HepG2 (cell line): ENCODE data around the gene HLA-C. TPM values are rescaled to one million over a fixed set of nuclear protein-coding genes. Genes with fewer than 3 reads are reported as not detected.

Experiments used
- ATAC-seq: fragments of 200-7000 bp; cut with Tn5 transposase; 3 replicates; pipeline ENCODE4 v1.9.1; 2020; ENCODE audit warnings: mild to moderate bottlenecking, moderate library complexity
- BruUV-seq: library from RNA; stranded (reverse); fragments of 400-500 nt; replicated peaks from 2 replicates; lab custom pipeline; 2021; lab: Mats Ljungman, UMichigan
- CTCF ChIA-PET: fragments of 300-600 bp; formaldehyde crosslinking; extraction: SDS; loops from one replicate; lab custom pipeline; 2021; ENCODE audit warnings: low total read pairs, inconsistent platforms, low intra/inter-chr PET ratio; lab: Yijun Ruan, JAX
- POLR2A ChIA-PET: fragments of 350-600 bp; sonication (Branson Sonifier 250); formaldehyde crosslinking; loops from one replicate; lab custom pipeline; 2020; ENCODE audit warnings: antibody characterized with exemption, inconsistent platforms; lab: Yijun Ruan, JAX
- DNase-seq: peaks from one replicate; pipeline ENCODE4 v3.0.0-alpha.2; 2015; ENCODE audit warnings: low spot score
- FAIRE-seq: peaks from 3 replicates; lab custom pipeline; 2011; peaks lifted over from hg19 to GRCh38; lab: Jason Lieb, UNC
- H2AFZ ChIP-seq: one replicate; pipeline ENCODE4 v1.6.1; 2011; ENCODE audit warnings: low read length, inconsistent platforms
- H3K27ac ChIP-seq: fragments of 300-600 bp; 3 replicates; pipeline ENCODE4 v1.8.0; 2011; ENCODE audit warnings: mixed run types, mild to moderate bottlenecking, mixed read lengths, low read length, inconsistent platforms; ENCODE audit not compliant: insufficient read depth; ENCODE audit errors: extremely low read length
- H3K27me3 ChIP-seq, 2 experiments: fragments of 200-600 bp in 1 of 2; 2 replicates in 1 of 2; 3 replicates in 1 of 2; pipeline versions ENCODE4 v1.6.0 to v1.8.0; 2011; ENCODE audit warnings: low read length in 2 of 2, mild to moderate bottlenecking in 2 of 2, moderate library complexity in 2 of 2, inconsistent platforms in 1 of 2; ENCODE audit not compliant: insufficient read depth in 2 of 2, control insufficient read depth in 1 of 2
- H3K36me3 ChIP-seq, 2 experiments: fragments of 200-600 bp in 1 of 2; replicated peaks in 1 of 2; 2 replicates in 1 of 2; 3 replicates in 1 of 2; pipeline versions ENCODE4 v1.5.1 to v1.8.0; 2011; ENCODE audit warnings: low read length in 2 of 2, inconsistent platforms in 1 of 2; ENCODE audit not compliant: insufficient read depth in 2 of 2, control insufficient read depth in 1 of 2
- H3K4me1 ChIP-seq: 2 replicates; pipeline ENCODE4 v1.5.1; 2012; ENCODE audit warnings: low read length, inconsistent platforms; ENCODE audit not compliant: insufficient read depth
- H3K4me2 ChIP-seq: 2 replicates; pipeline ENCODE4 v1.6.0; 2011; ENCODE audit warnings: low read depth, low read length, inconsistent platforms
- H3K4me3 ChIP-seq, 3 experiments: fragments of 200-600 bp in 1 of 3; sonication (generic), shearing (Covaris generic) in 1 of 3; replicated peaks in 1 of 3; 2 replicates each; pipeline ENCODE4 v1.5.1; 2011 to 2016; ENCODE audit warnings: low read length in 3 of 3, inconsistent platforms in 2 of 3, low read depth in 2 of 3, mild to moderate bottlenecking in 2 of 3, control low read depth in 1 of 3, mixed read lengths in 1 of 3; ENCODE audit not compliant: insufficient read depth in 1 of 3
- H3K79me2 ChIP-seq: one replicate; pipeline ENCODE4 v1.6.1; 2011; ENCODE audit warnings: low read length, inconsistent platforms; ENCODE audit not compliant: insufficient read depth
- H3K9ac ChIP-seq: 2 replicates; pipeline ENCODE4 v1.6.0; 2011; ENCODE audit warnings: mild to moderate bottlenecking, low read depth, low read length, inconsistent platforms; ENCODE audit not compliant: insufficient read depth
- H3K9me3 ChIP-seq: 2 replicates; pipeline ENCODE4 v1.5.1; 2012; ENCODE audit warnings: mild to moderate bottlenecking, low read length
- H4K20me1 ChIP-seq: 2 replicates; pipeline ENCODE4 v1.6.0; 2011; ENCODE audit warnings: inconsistent platforms, mild to moderate bottlenecking, low read length, moderate library complexity; ENCODE audit not compliant: insufficient read depth
- ELF4 ChIP-seq: sonication (generic); formaldehyde crosslinking; IDR thresholded peaks from 2 replicates; pipeline ENCODE4 v1.5.0; 2020; ENCODE audit warnings: missing genetic modification reagents, mild to moderate bottlenecking, moderate library complexity, borderline replicate concordance
- KDM1A ChIP-seq: IDR thresholded peaks from 2 replicates; pipeline ENCODE4 v1.6.1; 2016; ENCODE audit warnings: missing compliant biosample characterization
- MAZ ChIP-seq, 2 experiments: sonication (generic) in 1 of 2; formaldehyde crosslinking in 1 of 2; IDR thresholded peaks; 2 replicates each; pipeline versions ENCODE4 v1.5.0 to v1.6.1; 2012 to 2020; ENCODE audit warnings: low read depth in 2 of 2, mild to moderate bottlenecking in 2 of 2, borderline replicate concordance in 1 of 2, improper control_type of control experiment in 1 of 2, low read length in 1 of 2, missing genetic modification reagents in 1 of 2, moderate library complexity in 1 of 2
- MYC ChIP-seq: sonication (generic); formaldehyde crosslinking; IDR thresholded peaks from 2 replicates; pipeline ENCODE4 v1.9.0; 2021; ENCODE audit warnings: missing genetic modification reagents, borderline replicate concordance
- POLR2AphosphoS2 ChIP-seq: IDR thresholded peaks from 2 replicates; pipeline ENCODE4 v1.6.1; 2011; ENCODE audit warnings: low read depth, low read length, improper control_type of control experiment
- POLR2AphosphoS5 ChIP-seq: IDR thresholded peaks from 2 replicates; pipeline ENCODE4 v1.6.1; 2012; ENCODE audit warnings: low read depth, low read length
- PTBP1 ChIP-seq: fragments of 200-400 bp; formaldehyde crosslinking; IDR thresholded peaks from 2 replicates; pipeline ENCODE4 v1.6.1; 2018; ENCODE audit warnings: low read length, low read depth; ENCODE audit not compliant: poor library complexity, severe bottlenecking
- SP1 ChIP-seq, 2 experiments: fragments of 450-650 bp in 1 of 2; sonication (generic) in 1 of 2; formaldehyde crosslinking in 1 of 2; IDR thresholded peaks; 2 replicates each; pipeline versions ENCODE4 v1.4.0 to v1.6.1; 2016 to 2020; ENCODE audit warnings: missing genetic modification reagents in 1 of 2
- TAF1 ChIP-seq: sonication (generic); formaldehyde crosslinking; IDR thresholded peaks from 2 replicates; pipeline ENCODE4 v1.4.0; 2020; ENCODE audit warnings: missing genetic modification reagents
- TBP ChIP-seq: sonication (generic); formaldehyde crosslinking; IDR thresholded peaks from 2 replicates; pipeline ENCODE4 v1.5.0; 2020; ENCODE audit warnings: missing genetic modification reagents
- XBP1 ChIP-seq: sonication (generic); formaldehyde crosslinking; IDR thresholded peaks from 2 replicates; pipeline ENCODE4 v1.5.0; 2020; ENCODE audit warnings: missing genetic modification reagents
- ZEB1 ChIP-seq: IDR thresholded peaks from 2 replicates; pipeline ENCODE4 v1.6.1; 2012; ENCODE audit warnings: mild to moderate bottlenecking, low read depth, inconsistent platforms; ENCODE audit not compliant: insufficient replicate concordance
- ZNF20 ChIP-seq: sonication (generic); formaldehyde crosslinking; IDR thresholded peaks from 2 replicates; pipeline ENCODE4 v1.4.0; 2020; ENCODE audit warnings: mild to moderate bottlenecking, moderate library complexity, missing genetic modification reagents
- ZNF335 ChIP-seq: sonication (generic); formaldehyde crosslinking; IDR thresholded peaks from 2 replicates; pipeline ENCODE4 v1.4.0; 2020; ENCODE audit warnings: missing genetic modification reagents
- ZNF580 ChIP-seq: IDR thresholded peaks from 2 replicates; pipeline ENCODE4 v1.6.1; 2016; ENCODE audit warnings: low read depth, borderline replicate concordance
- ZNF713 ChIP-seq: sonication (generic); formaldehyde crosslinking; IDR thresholded peaks from 2 replicates; pipeline ENCODE4 v1.4.0; 2020; ENCODE audit warnings: mild to moderate bottlenecking, missing genetic modification reagents
- ZSCAN9 ChIP-seq: IDR thresholded peaks from 2 replicates; pipeline ENCODE4 v1.6.1; 2016; ENCODE audit warnings: borderline replicate concordance
- in situ Hi-C: cut with HindIII; loops from 2 replicates; pipeline ENCODE4 v1.10.0; 2017; ENCODE audit warnings: low pct_unique_long_range_greater_than_20kb; ENCODE audit not compliant: extremely low pct_ligation_motif_present
- intact Hi-C: fragments of 100-400 bp; cut with micrococcal nuclease; formaldehyde crosslinking; loops from one replicate; pipeline ENCODE4 v1.10.0; 2022; ENCODE audit not compliant: unreplicated experiment
- polyA plus RNA-seq, 8 experiments: library from polyadenylated mRNA; depleted of rRNA in 3 of 8; stranded (reverse) in 7 of 8; unstranded in 1 of 8; fragments of >200 nt; fragmentation: Illumina TruSeq in 4 of 8; extraction: Trizol in 4 of 8; gene quantifications; 2 replicates each; pipeline versions ENCODE4 v1.2.1 to v1.2.3, GENCODE V29; 2011 to 2016; ENCODE audit warnings: low read depth in 4 of 8, missing spikeins in 1 of 8, mixed read lengths in 1 of 8; ENCODE audit not compliant: insufficient read depth in 1 of 8
- total RNA-seq, 5 experiments: library from RNA; depleted of rRNA; stranded (reverse); fragments of >200 nt; fragmentation: Illumina TruSeq; extraction: Trizol; gene quantifications; 2 replicates each; pipeline ENCODE4 v1.2.3, GENCODE V29; 2016; ENCODE audit warnings: low read depth in 1 of 5
- TF ChIP-seq, protein P1 (sequence below): sonication (generic); formaldehyde crosslinking; IDR thresholded peaks from 2 replicates; pipeline ENCODE4 v1.9.0; 2021; ENCODE audit warnings: missing genetic modification reagents, mild to moderate bottlenecking, borderline replicate concordance
- TF ChIP-seq, protein P2 (sequence below): sonication (generic); formaldehyde crosslinking; conservative IDR thresholded peaks from 2 replicates; pipeline ENCODE4 v1.4.0; 2020; ENCODE audit warnings: missing genetic modification reagents

The HLA-C gene
- total and polyA plus RNA-seq, 2 of the 13 experiments (the other 11 are each of a cell fraction or from before 2014, with no cell fraction given): 77.1 to 155 TPM

GRCh38 chr6:31293343-31293742 lies 21.5 kb upstream of the HLA-C start (continued):
- TF ChIP-seq ZEB1 (no peak), XBP1 (CRISPR knock-in tag) (no peak), MAZ (IDR thresholded peaks at IDR 0.05; ENCODE audit: borderline replicate concordance, low read depth, low read length) (no peak), MAZ (CRISPR knock-in tag; IDR thresholded peaks at IDR 0.05; ENCODE audit: low read depth) (no peak), TBP (CRISPR knock-in tag) (no peak)

GRCh38 chr6:31289788-31290187 lies 17.9 kb upstream of the HLA-C start:
- intact Hi-C loops: no loop called here
- FAIRE-seq: no peak
- POLR2A ChIA-PET: no interaction called here

More at GRCh38 chr6:31289788-31290187, 17.9 kb upstream of the HLA-C start:
- no peak overlapping the region for H2AFZ ChIP-seq
- TF ChIP-seq ZNF335 (no peak), TAF1 (no peak), PTBP1 (no peak), POLR2AphosphoS5 (no peak), MYC (CRISPR knock-in tag) (no peak), ELF4 (CRISPR knock-in tag) (no peak), POLR2AphosphoS2 (no peak), ZNF20 (CRISPR knock-in tag) (no peak), ZSCAN9 (CRISPR knock-in tag) (no peak), ZNF580 (CRISPR knock-in tag) (no peak), KDM1A (no peak), ZNF713 (no peak), SP1 (IDR thresholded peaks at IDR 0.05) (no peak), SP1 (CRISPR knock-in tag; IDR thresholded peaks at IDR 0.05) (no peak)
- TF ChIP-seq, protein P1, sequence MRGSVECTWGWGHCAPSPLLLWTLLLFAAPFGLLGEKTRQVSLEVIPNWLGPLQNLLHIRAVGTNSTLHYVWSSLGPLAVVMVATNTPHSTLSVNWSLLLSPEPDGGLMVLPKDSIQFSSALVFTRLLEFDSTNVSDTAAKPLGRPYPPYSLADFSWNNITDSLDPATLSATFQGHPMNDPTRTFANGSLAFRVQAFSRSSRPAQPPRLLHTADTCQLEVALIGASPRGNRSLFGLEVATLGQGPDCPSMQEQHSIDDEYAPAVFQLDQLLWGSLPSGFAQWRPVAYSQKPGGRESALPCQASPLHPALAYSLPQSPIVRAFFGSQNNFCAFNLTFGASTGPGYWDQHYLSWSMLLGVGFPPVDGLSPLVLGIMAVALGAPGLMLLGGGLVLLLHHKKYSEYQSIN: no peak
- TF ChIP-seq, protein P2, sequence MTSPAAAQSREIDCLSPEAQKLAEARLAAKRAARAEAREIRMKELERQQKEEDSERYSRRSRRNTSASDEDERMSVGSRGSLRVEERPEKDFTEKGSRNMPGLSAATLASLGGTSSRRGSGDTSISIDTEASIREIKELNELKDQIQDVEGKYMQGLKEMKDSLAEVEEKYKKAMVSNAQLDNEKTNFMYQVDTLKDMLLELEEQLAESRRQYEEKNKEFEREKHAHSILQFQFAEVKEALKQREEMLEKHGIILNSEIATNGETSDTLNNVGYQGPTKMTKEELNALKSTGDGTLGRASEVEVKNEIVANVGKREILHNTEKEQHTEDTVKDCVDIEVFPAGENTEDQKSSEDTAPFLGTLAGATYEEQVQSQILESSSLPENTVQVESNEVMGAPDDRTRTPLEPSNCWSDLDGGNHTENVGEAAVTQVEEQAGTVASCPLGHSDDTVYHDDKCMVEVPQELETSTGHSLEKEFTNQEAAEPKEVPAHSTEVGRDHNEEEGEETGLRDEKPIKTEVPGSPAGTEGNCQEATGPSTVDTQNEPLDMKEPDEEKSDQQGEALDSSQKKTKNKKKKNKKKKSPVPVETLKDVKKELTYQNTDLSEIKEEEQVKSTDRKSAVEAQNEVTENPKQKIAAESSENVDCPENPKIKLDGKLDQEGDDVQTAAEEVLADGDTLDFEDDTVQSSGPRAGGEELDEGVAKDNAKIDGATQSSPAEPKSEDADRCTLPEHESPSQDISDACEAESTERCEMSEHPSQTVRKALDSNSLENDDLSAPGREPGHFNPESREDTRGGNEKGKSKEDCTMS: no peak
- no peak overlapping the region for H3K4me2 ChIP-seq
- no peak overlapping the region for H3K4me3 ChIP-seq
- ATAC-seq (no peak), DNase-seq (no peak)
- H3K27me3 ChIP-seq: 0 out of 5 replicates have a peak, but pooled peaks cover 0 to 6% of the 10 kb centered on the region in 2 experiments
- no peak overlapping the region for H3K27ac ChIP-seq
- H4K20me1 ChIP-seq: no peaks in the 10 kb centered on the region
- no peaks in the 10 kb centered on the region for H3K4me1 ChIP-seq
- in situ Hi-C loops: no loop called here
- CTCF ChIA-PET: no interaction called here
- no peaks in the 10 kb centered on the region for H3K36me3 ChIP-seq
- no TSS peak for BruUV-seq
- no peaks in the 10 kb centered on the region for H3K9me3 ChIP-seq
- no peak overlapping the region for H3K9ac ChIP-seq
- no peaks in the 10 kb centered on the region for H3K79me2 ChIP-seq
